Measurements from ENCODE around the gene SLC27A5. TPM values are rescaled to one million over a fixed set of nuclear protein-coding genes. Genes with fewer than 3 reads are reported as not detected.

The SLC27A5 gene
- total and polyA plus RNA-seq, 4 donors: 9.5 to 25.5 (median 22.9) TPM

- Histone ChIP-seq H3K4me3 (ENCODE audit: low read depth, low read length) (no peak overlapping the region), H3K27me3 (ENCODE audit: control insufficient read depth, insufficient read depth, low read length) (no peaks in the 10 kb centered on the region), H3K9me3 (ENCODE audit: control insufficient read depth, insufficient read depth, low read length) (no peaks in the 10 kb centered on the region), H3K36me3 (ENCODE audit: control insufficient read depth, insufficient read depth, low read length) (peaks cover 59% of the 10 kb centered on the region), H3K27ac (ENCODE audit: low read depth, low read length) (no peak overlapping the region), H3K4me1 (ENCODE audit: control insufficient read depth, insufficient read depth, low read length) (peaks cover 31% of the 10 kb centered on the region)
- WGBS (ENCODE audit: insufficient coverage): 97% methylated on average over 23 of the region's 28 CpGs
- DNase-seq (ENCODE audit: low read depth in 4 of 6, low spot score in 6 of 6): no peak
These were observed 31.9 kb downstream of the SLC27A5 start for GRCh38 chr19:58479736-58480480.

GRCh38 chr19:58479303-58479702, 32.5 kb downstream of the SLC27A5 start:
- peaks cover 33% of the 10 kb centered on the region for H3K4me1 ChIP-seq (ENCODE audit: control insufficient read depth, insufficient read depth, low read length)
- H3K9me3 ChIP-seq (ENCODE audit: control insufficient read depth, insufficient read depth, low read length): no peaks in the 10 kb centered on the region
- no peak overlapping the region for H3K4me3 ChIP-seq (ENCODE audit: low read depth, low read length)
- 95% methylated on average over 6 of the region's 7 CpGs for WGBS (ENCODE audit: insufficient coverage)
- no peak for DNase-seq (ENCODE audit: low read depth in 4 of 6, low spot score in 6 of 6)
- no peaks in the 10 kb centered on the region for H3K27me3 ChIP-seq (ENCODE audit: control insufficient read depth, insufficient read depth, low read length)
- H3K36me3 ChIP-seq (ENCODE audit: control insufficient read depth, insufficient read depth, low read length): peaks cover 62% of the 10 kb centered on the region
- no peak overlapping the region for H3K27ac ChIP-seq (ENCODE audit: low read depth, low read length)

GRCh38 chr19:58477871-58478270, 33.9 kb downstream of the SLC27A5 start:
- whole genome bisulfite sequencing (ENCODE audit: insufficient coverage): 100% methylated on average over 1 of the region's 1 CpG
- DNase-seq (ENCODE audit: low read depth in 4 of 6, low spot score in 6 of 6): no peak
- peaks cover 33% of the 10 kb centered on the region for H3K4me1 ChIP-seq (ENCODE audit: control insufficient read depth, insufficient read depth, low read length)
- no peak overlapping the region for H3K4me3 ChIP-seq (ENCODE audit: low read depth, low read length)
- H3K27ac ChIP-seq (ENCODE audit: low read depth, low read length): no peak overlapping the region
- H3K9me3 ChIP-seq (ENCODE audit: control insufficient read depth, insufficient read depth, low read length): no peaks in the 10 kb centered on the region
- H3K36me3 ChIP-seq (ENCODE audit: control insufficient read depth, insufficient read depth, low read length): peaks cover 73% of the 10 kb centered on the region
- no peaks in the 10 kb centered on the region for H3K27me3 ChIP-seq (ENCODE audit: control insufficient read depth, insufficient read depth, low read length)

GRCh38 chr19:58477130-58477529, 34.7 kb downstream of the SLC27A5 start:
- DNase-seq (ENCODE audit: low read depth in 4 of 6, low spot score in 6 of 6): no peak
- Histone ChIP-seq H3K27ac (ENCODE audit: low read depth, low read length) (peak overlapping the region; percentile 92), H3K9me3 (ENCODE audit: control insufficient read depth, insufficient read depth, low read length) (no peaks in the 10 kb centered on the region), H3K36me3 (ENCODE audit: control insufficient read depth, insufficient read depth, low read length) (peaks cover 74% of the 10 kb centered on the region), H3K4me3 (ENCODE audit: low read depth, low read length) (no peak overlapping the region), H3K4me1 (ENCODE audit: control insufficient read depth, insufficient read depth, low read length) (peaks cover 33% of the 10 kb centered on the region), H3K27me3 (ENCODE audit: control insufficient read depth, insufficient read depth, low read length) (no peaks in the 10 kb centered on the region)
- 93% methylated on average over 15 of the region's 15 CpGs for WGBS (ENCODE audit: insufficient coverage)

- no peaks in the 10 kb centered on the region for H3K9me3 ChIP-seq (ENCODE audit: control insufficient read depth, insufficient read depth, low read length)
- H3K27me3 ChIP-seq (ENCODE audit: control insufficient read depth, insufficient read depth, low read length): no peaks in the 10 kb centered on the region
- H3K36me3 ChIP-seq (ENCODE audit: control insufficient read depth, insufficient read depth, low read length): peaks cover 74% of the 10 kb centered on the region
- peak overlapping the region; percentile 92 for H3K27ac ChIP-seq (ENCODE audit: low read depth, low read length)
- H3K4me3 ChIP-seq (ENCODE audit: low read depth, low read length): peak overlapping the region; percentile 75
- WGBS (ENCODE audit: insufficient coverage): 2% methylated on average over 27 of the region's 27 CpGs
- peak in 1 of 6 donors; percentile 42 for DNase-seq (ENCODE audit: low read depth in 4 of 6, low spot score in 6 of 6)
- peaks cover 33% of the 10 kb centered on the region for H3K4me1 ChIP-seq (ENCODE audit: control insufficient read depth, insufficient read depth, low read length)
These were observed 35.2 kb downstream of the SLC27A5 start for GRCh38 chr19:58476498-58477015.

GRCh38 chr19:58475714-58476497, 35.9 kb downstream of the SLC27A5 start, which contains the start of gene ZNF446:
ZNF446 (plus strand) TSS chr19:58476352; CDS start chr19:58477219, 867 bp downstream.
- H3K27me3 ChIP-seq (ENCODE audit: control insufficient read depth, insufficient read depth, low read length): no peaks in the 10 kb centered on the region
- H3K9me3 ChIP-seq (ENCODE audit: control insufficient read depth, insufficient read depth, low read length): no peaks in the 10 kb centered on the region
- H3K4me3 ChIP-seq (ENCODE audit: low read depth, low read length): peak within 1 kb of the TSS; percentile 75
- H3K36me3 ChIP-seq (ENCODE audit: control insufficient read depth, insufficient read depth, low read length): peaks cover 74% of the 10 kb centered on the region
- H3K4me1 ChIP-seq (ENCODE audit: control insufficient read depth, insufficient read depth, low read length): peaks cover 33% of the 10 kb centered on the region
- under 1% methylated on average over 64 of the region's 64 CpGs for WGBS (ENCODE audit: insufficient coverage)
- peak; percentile 91 to 99 (median 96) for DNase-seq (ENCODE audit: low read depth in 4 of 6, low spot score in 6 of 6)
- peak within 1 kb of the TSS; percentile 92 for H3K27ac ChIP-seq (ENCODE audit: low read depth, low read length)

GRCh38 chr19:58474997-58475713, 36.6 kb downstream of the SLC27A5 start:
- Histone ChIP-seq H3K4me1 (ENCODE audit: control insufficient read depth, insufficient read depth, low read length) (peaks cover 33% of the 10 kb centered on the region), H3K36me3 (ENCODE audit: control insufficient read depth, insufficient read depth, low read length) (peaks cover 74% of the 10 kb centered on the region), H3K27ac (ENCODE audit: low read depth, low read length) (peak overlapping the region; percentile 92), H3K4me3 (ENCODE audit: low read depth, low read length) (peak overlapping the region; percentile 75), H3K9me3 (ENCODE audit: control insufficient read depth, insufficient read depth, low read length) (no peaks in the 10 kb centered on the region), H3K27me3 (ENCODE audit: control insufficient read depth, insufficient read depth, low read length) (no peaks in the 10 kb centered on the region)
- WGBS (ENCODE audit: insufficient coverage): 10% methylated on average over 23 of the region's 27 CpGs
- no peak for DNase-seq (ENCODE audit: low read depth in 4 of 6, low spot score in 6 of 6)

- Histone ChIP-seq H3K36me3 (ENCODE audit: control insufficient read depth, insufficient read depth, low read length) (peaks cover 74% of the 10 kb centered on the region), H3K4me3 (ENCODE audit: low read depth, low read length) (no peak overlapping the region), H3K4me1 (ENCODE audit: control insufficient read depth, insufficient read depth, low read length) (peaks cover 33% of the 10 kb centered on the region), H3K27ac (ENCODE audit: low read depth, low read length) (no peak overlapping the region), H3K9me3 (ENCODE audit: control insufficient read depth, insufficient read depth, low read length) (no peaks in the 10 kb centered on the region), H3K27me3 (ENCODE audit: control insufficient read depth, insufficient read depth, low read length) (no peaks in the 10 kb centered on the region)
- DNase-seq (ENCODE audit: low read depth in 4 of 6, low spot score in 6 of 6): no peak
- 88% methylated on average over 10 of the region's 12 CpGs for WGBS (ENCODE audit: insufficient coverage)
These were observed 37.3 kb downstream of the SLC27A5 start for GRCh38 chr19:58474291-58474996.

- Histone ChIP-seq H3K9me3 (ENCODE audit: control insufficient read depth, insufficient read depth, low read length) (no peaks in the 10 kb centered on the region), H3K27ac (ENCODE audit: low read depth, low read length) (no peak overlapping the region), H3K27me3 (ENCODE audit: control insufficient read depth, insufficient read depth, low read length) (no peaks in the 10 kb centered on the region), H3K36me3 (ENCODE audit: control insufficient read depth, insufficient read depth, low read length) (peaks cover 73% of the 10 kb centered on the region), H3K4me1 (ENCODE audit: control insufficient read depth, insufficient read depth, low read length) (peaks cover 33% of the 10 kb centered on the region), H3K4me3 (ENCODE audit: low read depth, low read length) (no peak overlapping the region)
- no peak for DNase-seq (ENCODE audit: low read depth in 4 of 6, low spot score in 6 of 6)
These were observed 38.0 kb downstream of the SLC27A5 start for GRCh38 chr19:58473775-58474174.
